Transverse colon (tissue), 4 donors: ENCODE measurements around the gene TNFAIP6.

ENCODE experiments used
- EP300 ChIP-seq: sonication (generic); formaldehyde crosslinking; IDR thresholded peaks from one replicate; pipeline ENCODE4 v1.6.1; 2017; ENCODE audit warnings: antibody characterized with exemption, low read depth
- POLR2A ChIP-seq: fragments of 450-650 bp; IDR thresholded peaks from one replicate; pipeline ENCODE4 v1.6.1; 2016; ENCODE audit warnings: antibody characterized with exemption, mild to moderate bottlenecking, moderate library complexity
- POLR2AphosphoS5 ChIP-seq, 3 donors: sonication (generic); formaldehyde crosslinking; IDR thresholded peaks; one replicate each; pipeline ENCODE4 v1.6.1; 2016; ENCODE audit warnings: antibody characterized with exemption in 3 of 3
- TF ChIP-seq, protein P1 (sequence below), 5 experiments: fragments of 200-600 bp in 3 of 5; fragments of 450-650 bp in 2 of 5; sonication (generic) in 3 of 5; IDR thresholded peaks; 1 replicate in 2 of 5; 2 replicates in 3 of 5; pipeline ENCODE4 v1.5.1; 2016 to 2017; ENCODE audit warnings: antibody characterized with exemption in 5 of 5, inconsistent platforms in 3 of 5, mild to moderate bottlenecking in 2 of 5, moderate library complexity in 1 of 5

DNA sequence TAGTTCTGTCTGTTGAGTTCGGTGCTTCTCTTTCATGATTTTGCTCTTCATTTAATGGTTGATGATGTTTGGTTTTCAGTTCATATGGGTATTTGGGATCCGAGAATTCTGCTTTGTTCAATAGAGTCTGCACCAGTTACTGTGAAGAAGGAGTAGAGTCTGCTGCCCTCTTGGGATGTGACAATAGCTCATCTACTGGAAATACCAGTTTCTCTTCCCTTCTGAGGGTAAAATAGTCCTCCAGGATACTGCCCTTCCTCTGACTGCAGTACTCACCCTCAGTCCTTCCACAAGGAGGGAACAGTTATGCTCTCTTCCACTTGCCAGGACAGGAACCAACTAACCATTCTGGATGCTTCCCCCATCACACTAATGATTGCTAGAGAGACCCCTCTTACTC is 12.5 kb upstream of the TNFAIP6 start:
- TF ChIP-seq, protein P1, sequence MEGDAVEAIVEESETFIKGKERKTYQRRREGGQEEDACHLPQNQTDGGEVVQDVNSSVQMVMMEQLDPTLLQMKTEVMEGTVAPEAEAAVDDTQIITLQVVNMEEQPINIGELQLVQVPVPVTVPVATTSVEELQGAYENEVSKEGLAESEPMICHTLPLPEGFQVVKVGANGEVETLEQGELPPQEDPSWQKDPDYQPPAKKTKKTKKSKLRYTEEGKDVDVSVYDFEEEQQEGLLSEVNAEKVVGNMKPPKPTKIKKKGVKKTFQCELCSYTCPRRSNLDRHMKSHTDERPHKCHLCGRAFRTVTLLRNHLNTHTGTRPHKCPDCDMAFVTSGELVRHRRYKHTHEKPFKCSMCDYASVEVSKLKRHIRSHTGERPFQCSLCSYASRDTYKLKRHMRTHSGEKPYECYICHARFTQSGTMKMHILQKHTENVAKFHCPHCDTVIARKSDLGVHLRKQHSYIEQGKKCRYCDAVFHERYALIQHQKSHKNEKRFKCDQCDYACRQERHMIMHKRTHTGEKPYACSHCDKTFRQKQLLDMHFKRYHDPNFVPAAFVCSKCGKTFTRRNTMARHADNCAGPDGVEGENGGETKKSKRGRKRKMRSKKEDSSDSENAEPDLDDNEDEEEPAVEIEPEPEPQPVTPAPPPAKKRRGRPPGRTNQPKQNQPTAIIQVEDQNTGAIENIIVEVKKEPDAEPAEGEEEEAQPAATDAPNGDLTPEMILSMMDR (IDR thresholded peaks at IDR 0.05): no peak
- no peak for TF ChIP-seq POLR2AphosphoS5 (IDR thresholded peaks at IDR 0.05)
- TF ChIP-seq POLR2A: no peak
- TF ChIP-seq EP300: no peak
